B cell (primary cell): ENCODE results near the gene TTLL11. TPM values are rescaled to one million over a fixed set of nuclear protein-coding genes. Genes with fewer than 3 reads are reported as not detected.

Experiments used
- ATAC-seq: fragments of 200-7000 bp; cut with Tn5 transposase; one replicate; pipeline ENCODE4 v1.10.0; 2021; ENCODE audit warnings: low read depth, mild to moderate bottlenecking, moderate number of reproducible peaks, moderate library complexity
- CTCF ChIA-PET: fragments of 350-600 bp; sonication (Branson Sonifier 250); formaldehyde crosslinking; loops from one replicate; lab custom pipeline; 2021; ENCODE audit warnings: antibody characterized with exemption, inconsistent platforms; lab: Charles Lee
- POLR2A ChIA-PET: fragments of 350-600 bp; sonication (Branson Sonifier 250); formaldehyde crosslinking; loops from one replicate; lab custom pipeline; 2021; ENCODE audit warnings: antibody characterized with exemption; lab: Charles Lee
- DNase-seq: peaks from one replicate; pipeline ENCODE4 v3.0.0; 2013
- H2AFZ ChIP-seq: 2 replicates; pipeline ENCODE4 v1.6.1; 2012; ENCODE audit warnings: mild to moderate bottlenecking, low read depth, low read length; ENCODE audit not compliant: insufficient read depth, poor library complexity, severe bottlenecking
- H3K27ac ChIP-seq, 2 donors: 1 replicate in 1 of 2; 2 replicates in 1 of 2; pipeline ENCODE4 v1.5.1; 2012 to 2013; ENCODE audit warnings: low read length in 2 of 2, mild to moderate bottlenecking in 2 of 2, moderate library complexity in 1 of 2
- H3K27me3 ChIP-seq, 4 experiments: fragments of 200-600 bp in 1 of 4; sonication (generic) in 1 of 4; replicated peaks in 1 of 4; 1 replicate in 2 of 4; 2 replicates in 2 of 4; pipeline versions ENCODE4 v1.6.1 to v1.7.0; 2013 to 2016; ENCODE audit warnings: low read length in 3 of 4, mild to moderate bottlenecking in 2 of 4, mixed read lengths in 1 of 4, moderate library complexity in 1 of 4; ENCODE audit not compliant: insufficient read depth in 4 of 4, control insufficient read depth in 3 of 4; ENCODE audit errors: control extremely low read depth in 1 of 4
- H3K36me3 ChIP-seq, 2 experiments: replicated peaks in 1 of 2; 1 replicate in 1 of 2; 2 replicates in 1 of 2; pipeline versions ENCODE4 v1.6.1 to v1.7.1; 2013; ENCODE audit warnings: low read length in 1 of 2; ENCODE audit not compliant: insufficient read depth in 2 of 2, control insufficient read depth in 1 of 2; ENCODE audit errors: control extremely low read depth in 1 of 2, extremely low read depth in 1 of 2
- H3K4me1 ChIP-seq, 2 donors: fragments of 200-600 bp in 1 of 2; sonication (generic) in 1 of 2; 1 replicate in 1 of 2; 2 replicates in 1 of 2; pipeline versions ENCODE4 v1.5.1 to v1.6.1; 2013 to 2017; ENCODE audit warnings: low read length in 2 of 2; ENCODE audit not compliant: control insufficient read depth in 2 of 2, insufficient read depth in 2 of 2
- H3K4me2 ChIP-seq: replicated peaks from 2 replicates; pipeline ENCODE3; 2012; ENCODE audit warnings: mild to moderate bottlenecking, low read depth, low read length; ENCODE audit not compliant: poor library complexity, severe bottlenecking
- H3K4me3 ChIP-seq, 5 experiments: fragments of 200-600 bp in 1 of 5; sonication (generic) in 1 of 5; 1 replicate in 3 of 5; 2 replicates in 2 of 5; pipeline versions ENCODE4 v1.5.1 to v1.7.0; 2011 to 2016; ENCODE audit warnings: low read length in 4 of 5, mild to moderate bottlenecking in 4 of 5, low read depth in 2 of 5, control low read depth in 1 of 5, moderate library complexity in 1 of 5; ENCODE audit not compliant: insufficient read depth in 1 of 5; ENCODE audit errors: control extremely low read depth in 1 of 5, extremely low read depth in 1 of 5
- H3K79me2 ChIP-seq: fragments of 200-600 bp; sonication (generic); one replicate; pipeline ENCODE4 v1.6.0; 2016; ENCODE audit warnings: low read length; ENCODE audit not compliant: control insufficient read depth, insufficient read depth
- H3K9ac ChIP-seq: fragments of 200-600 bp; sonication (generic); 2 replicates; pipeline ENCODE4 v1.6.1; 2017; ENCODE audit warnings: mild to moderate bottlenecking, low read length, moderate library complexity
- H3K9me3 ChIP-seq, 3 donors: one replicate each; pipeline versions ENCODE4 v1.6.1 to v1.7.1; 2013; ENCODE audit warnings: low read length in 2 of 3; ENCODE audit not compliant: control insufficient read depth in 2 of 3, insufficient read depth in 1 of 3; ENCODE audit errors: control extremely low read depth in 1 of 3
- H4K20me1 ChIP-seq: 2 replicates; pipeline ENCODE4 v1.6.0; 2012; ENCODE audit warnings: mild to moderate bottlenecking, low read length; ENCODE audit not compliant: insufficient read depth, control insufficient read depth, poor library complexity, severe bottlenecking
- H3K27ac Mint-ChIP-seq: one replicate; pipeline ENCODE4 v1.8.0; 2021; ENCODE audit warnings: mixed read lengths
- H3K27me3 Mint-ChIP-seq: one replicate; pipeline ENCODE4 v1.8.0; 2021; ENCODE audit warnings: mixed read lengths
- H3K4me1 Mint-ChIP-seq: one replicate; pipeline ENCODE4 v1.8.0; 2021; ENCODE audit warnings: mixed read lengths
- H3K4me3 Mint-ChIP-seq: one replicate; pipeline ENCODE4 v1.8.0; 2021; ENCODE audit warnings: mixed read lengths
- H3K9me3 Mint-ChIP-seq: one replicate; pipeline ENCODE4 v1.8.0; 2022; ENCODE audit warnings: mixed read lengths; ENCODE audit not compliant: insufficient read depth
- CTCF ChIP-seq: fragments of 200-600 bp; IDR thresholded peaks from one replicate; pipeline ENCODE4 v1.8.0; 2022; ENCODE audit warnings: antibody characterized with exemption, mild to moderate bottlenecking
- EZH2 ChIP-seq: IDR thresholded peaks from 2 replicates; pipeline ENCODE4 v1.6.1; 2012; ENCODE audit warnings: borderline replicate concordance, low read depth, mild to moderate bottlenecking, moderate library complexity, low read length; ENCODE audit not compliant: insufficient read depth, poor library complexity, severe bottlenecking
- WGBS: methylation state at CpG from one replicate; pipeline ENCODE4 v1.1.5; 2013; ENCODE audit warnings: missing lambda C conversion rate; ENCODE audit not compliant: insufficient coverage; 5-methylcytosine and 5-hydroxymethylcytosine counted together
- intact Hi-C: fragments of 100-400 bp; cut with micrococcal nuclease; formaldehyde crosslinking; loops from one replicate; pipeline ENCODE4 v1.10.0; 2022
- polyA plus RNA-seq: library from polyadenylated mRNA; depleted of rRNA; stranded (reverse); fragments of >200 nt; gene quantifications from 2 replicates; pipeline ENCODE4 v1.2.3, GENCODE V29; 2012
- total RNA-seq, 2 donors: library from RNA; stranded (reverse); fragments of 120-200 nt in 1 of 2; gene quantifications; 1 replicate in 1 of 2; 2 replicates in 1 of 2; pipeline versions ENCODE4 v1.2.3 to v1.2.4, GENCODE V29; 2013 to 2022

TTLL11 gene
- total and polyA plus RNA-seq, 2 donors (not counting 1 experiment from before 2014, with no cell fraction given) = 3.6 to 3.8 TPM

- Histone ChIP-seq H3K9me3 (peaks cover 0 to 7% (median 6%) of the 10 kb centered on the region in 3 donors), H3K4me3 (no peak overlapping the region), H3K27me3 (no peaks in the 10 kb centered on the region), H3K27ac (no peak overlapping the region), H3K9ac (no peak overlapping the region), H3K36me3 (no peaks in the 10 kb centered on the region), H3K4me2 (no peak overlapping the region), H4K20me1 (no peaks in the 10 kb centered on the region), H3K79me2 (no peaks in the 10 kb centered on the region), H2AFZ (no peak overlapping the region), H3K4me1 (no peaks in the 10 kb centered on the region)
- WGBS = 97% methylated on average over 2 of the region's 4 CpGs
- Mint-ChIP-seq H3K27ac (no peak overlapping the region), H3K4me1 (peaks cover under 1% of the 10 kb centered on the region), H3K9me3 (peaks cover 6% of the 10 kb centered on the region), H3K27me3 (no peaks in the 10 kb centered on the region), H3K4me3 (no peak overlapping the region)
- ATAC-seq = no peak
- POLR2A ChIA-PET = interaction anchor here (0.7 kb wide), 1 partner anchor 22 kb away, joined by 3 read pairs; no protein-coding TSS in a partner anchor
- CTCF ChIA-PET = no interaction called here
- no peak for DNase-seq
- TF ChIP-seq EZH2 (no peak), CTCF (no peak)
- intact Hi-C loops = no loop called here
Measured at GRCh38 chr9:121898856-121899255, 194.3 kb downstream of the TTLL11 start.

- Histone ChIP-seq H2AFZ (no peak overlapping the region), H3K4me2 (no peak overlapping the region), H3K9me3 (peaks cover 0 to 7% (median 6%) of the 10 kb centered on the region in 3 donors), H3K27me3 (no peaks in the 10 kb centered on the region), H3K79me2 (no peaks in the 10 kb centered on the region), H3K9ac (no peak overlapping the region), H3K36me3 (no peaks in the 10 kb centered on the region), H4K20me1 (no peaks in the 10 kb centered on the region), H3K4me1 (no peaks in the 10 kb centered on the region), H3K4me3 (no peak overlapping the region), H3K27ac (no peak overlapping the region)
- Mint-ChIP-seq H3K4me3 (no peak overlapping the region), H3K9me3 (peaks cover 6% of the 10 kb centered on the region), H3K27ac (no peak overlapping the region), H3K4me1 (peaks cover 5% of the 10 kb centered on the region), H3K27me3 (no peaks in the 10 kb centered on the region)
- 94% methylated on average over 10 of the region's 10 CpGs for WGBS
- no peak for ATAC-seq
- CTCF ChIA-PET = no interaction called here
- no peak for DNase-seq
- POLR2A ChIA-PET = no interaction called here
- TF ChIP-seq EZH2 = no peak
- no peak for TF ChIP-seq CTCF
- intact Hi-C loops = no loop called here
Measured at GRCh38 chr9:121897140-121897539, 196.0 kb downstream of the TTLL11 start.
